SJCRH30 (cell line): ENCODE results near the gene C6orf118. TPM values are rescaled to one million over a fixed set of nuclear protein-coding genes. Genes with fewer than 3 reads are reported as not detected.

Experiments
- DNase-seq, 2 experiments: peaks; one replicate each; pipeline ENCODE4 v3.0.0-alpha.2; 2015 to 2020
- H3K27ac ChIP-seq: fragments of 250-450 bp; sonication (Bioruptor Pico); 2 replicates; pipeline ENCODE4 v1.5.1; 2020; ENCODE audit warnings: mild to moderate bottlenecking, moderate library complexity
- H3K27me3 ChIP-seq: fragments of 250-450 bp; sonication (Bioruptor Pico); 2 replicates; pipeline ENCODE4 v1.5.1; 2020; ENCODE audit warnings: mild to moderate bottlenecking, moderate library complexity
- H3K36me3 ChIP-seq: fragments of 250-450 bp; sonication (Bioruptor Pico); 2 replicates; pipeline ENCODE4 v1.5.1; 2020; ENCODE audit warnings: mild to moderate bottlenecking, moderate library complexity
- H3K4me1 ChIP-seq: fragments of 250-450 bp; sonication (Bioruptor Pico); 2 replicates; pipeline ENCODE4 v1.5.1; 2020; ENCODE audit warnings: mild to moderate bottlenecking, moderate library complexity
- H3K4me3 ChIP-seq: fragments of 250-450 bp; sonication (Bioruptor Pico); 2 replicates; pipeline ENCODE4 v1.5.1; 2020; ENCODE audit warnings: mild to moderate bottlenecking, moderate library complexity
- H3K9me3 ChIP-seq: fragments of 250-450 bp; sonication (Bioruptor Pico); replicated peaks from 2 replicates; pipeline ENCODE4 v1.5.1; 2020; ENCODE audit warnings: mild to moderate bottlenecking, moderate library complexity
- total RNA-seq: library from RNA; depleted of rRNA; stranded (reverse); fragments of >200 nt; shearing (Covaris generic); gene quantifications from 2 replicates; pipeline ENCODE4 v1.2.3, GENCODE V29; 2014

The C6orf118 gene
- total RNA-seq, 1 experiment from 2014 or later: 0.77 TPM

GRCh38 chr6:165272585-165272984, 36.8 kb downstream of the C6orf118 start:
- Histone ChIP-seq H3K9me3 (no peaks in the 10 kb centered on the region; the same call in 1 of the 2 replicates), H3K4me3 (no peak overlapping the region), H3K4me1 (no peaks in the 10 kb centered on the region), H3K27ac (no peak overlapping the region), H3K36me3 (no peaks in the 10 kb centered on the region), H3K27me3 (no peaks in the 10 kb centered on the region)
- DNase-seq: no peak

- Histone ChIP-seq H3K27ac (no peak overlapping the region), H3K9me3 (peaks cover 2% of the 10 kb centered on the region; the same call in 1 of the 2 replicates), H3K4me1 (peaks cover 13% of the 10 kb centered on the region), H3K4me3 (no peak overlapping the region), H3K36me3 (no peaks in the 10 kb centered on the region), H3K27me3 (no peaks in the 10 kb centered on the region)
- DNase-seq: no peak
Measured at GRCh38 chr6:165268987-165269386, 40.4 kb downstream of the C6orf118 start.

- Histone ChIP-seq H3K36me3 (no peaks in the 10 kb centered on the region), H3K27ac (no peak overlapping the region), H3K27me3 (no peaks in the 10 kb centered on the region), H3K4me3 (no peak overlapping the region), H3K9me3 (0 out of 2 replicates have a peak, but pooled peaks cover 2% of the 10 kb centered on the region), H3K4me1 (peaks cover 13% of the 10 kb centered on the region)
- DNase-seq: peak; percentile 32 to 45
Measured at GRCh38 chr6:165266621-165267020, 42.8 kb downstream of the C6orf118 start.

GRCh38 chr6:165266191-165266590, 43.2 kb downstream of the C6orf118 start:
- Histone ChIP-seq H3K36me3 (no peaks in the 10 kb centered on the region), H3K4me3 (no peak overlapping the region), H3K27ac (no peak overlapping the region), H3K9me3 (0 out of 2 replicates have a peak, but pooled peaks cover 2% of the 10 kb centered on the region), H3K27me3 (no peaks in the 10 kb centered on the region), H3K4me1 (peaks cover 13% of the 10 kb centered on the region)
- peak; percentile 23 to 49 for DNase-seq

GRCh38 chr6:165260462-165260861, 48.9 kb downstream of the C6orf118 start:
- Histone ChIP-seq H3K9me3 (no peaks in the 10 kb centered on the region), H3K27me3 (no peaks in the 10 kb centered on the region), H3K36me3 (no peaks in the 10 kb centered on the region), H3K27ac (no peak overlapping the region), H3K4me1 (no peaks in the 10 kb centered on the region), H3K4me3 (no peak overlapping the region)
- no peak for DNase-seq

- Histone ChIP-seq H3K36me3 (no peaks in the 10 kb centered on the region), H3K27ac (no peak overlapping the region), H3K9me3 (0 out of 2 replicates have a peak, but pooled peaks cover 4% of the 10 kb centered on the region), H3K27me3 (no peaks in the 10 kb centered on the region), H3K4me1 (no peaks in the 10 kb centered on the region; the same call in 1 of the 2 replicates), H3K4me3 (no peak overlapping the region)
- no peak for DNase-seq
Measured at GRCh38 chr6:165249808-165250207, 59.6 kb downstream of the C6orf118 start.

- no peaks in the 10 kb centered on the region for H3K36me3 ChIP-seq
- no peak overlapping the region for H3K4me3 ChIP-seq
- no peak for DNase-seq
- no peak overlapping the region for H3K27ac ChIP-seq
- H3K4me1 ChIP-seq: no peaks in the 10 kb centered on the region; the same call in 1 of the 2 replicates
- H3K27me3 ChIP-seq: no peaks in the 10 kb centered on the region
- H3K9me3 ChIP-seq: 0 out of 2 replicates have a peak, but pooled peaks cover 4% of the 10 kb centered on the region
Measured at GRCh38 chr6:165245701-165246100, 63.7 kb downstream of the C6orf118 start.

- DNase-seq: peak; percentile 44 to 70
- Histone ChIP-seq H3K27me3 (no peaks in the 10 kb centered on the region), H3K27ac (no peak overlapping the region), H3K36me3 (no peaks in the 10 kb centered on the region), H3K9me3 (0 out of 2 replicates have a peak, but pooled peaks cover 4% of the 10 kb centered on the region), H3K4me3 (no peak overlapping the region), H3K4me1 (no peaks in the 10 kb centered on the region; the same call in 1 of the 2 replicates)
Measured at GRCh38 chr6:165245287-165245686, 64.1 kb downstream of the C6orf118 start.

- no peaks in the 10 kb centered on the region for H3K27me3 ChIP-seq
- DNase-seq: no peak
- H3K27ac ChIP-seq: no peak overlapping the region
- no peak overlapping the region for H3K4me3 ChIP-seq
- H3K4me1 ChIP-seq: no peaks in the 10 kb centered on the region; the same call in 1 of the 2 replicates
- H3K36me3 ChIP-seq: no peaks in the 10 kb centered on the region
- H3K9me3 ChIP-seq: 0 out of 2 replicates have a peak, but pooled peaks cover 4% of the 10 kb centered on the region
Measured at GRCh38 chr6:165244524-165245247, 64.7 kb downstream of the C6orf118 start.

GRCh38 chr6:165243801-165244200, 65.6 kb downstream of the C6orf118 start:
- no peak overlapping the region for H3K27ac ChIP-seq
- no peaks in the 10 kb centered on the region for H3K27me3 ChIP-seq
- no peaks in the 10 kb centered on the region; the same call in 1 of the 2 replicates for H3K4me1 ChIP-seq
- 0 out of 2 replicates have a peak, but pooled peaks cover 4% of the 10 kb centered on the region for H3K9me3 ChIP-seq
- H3K4me3 ChIP-seq: no peak overlapping the region
- DNase-seq: no peak
- no peaks in the 10 kb centered on the region for H3K36me3 ChIP-seq

- Histone ChIP-seq H3K36me3 (no peaks in the 10 kb centered on the region), H3K4me1 (peaks cover 3% of the 10 kb centered on the region; the same call in 1 of the 2 replicates), H3K27me3 (no peaks in the 10 kb centered on the region), H3K9me3 (no peaks in the 10 kb centered on the region; the same call in 1 of the 2 replicates), H3K4me3 (no peak overlapping the region), H3K27ac (no peak overlapping the region)
- DNase-seq: no peak
Measured at GRCh38 chr6:165236326-165236725, 73.1 kb downstream of the C6orf118 start.

GRCh38 chr6:165232731-165233488, 76.5 kb downstream of the C6orf118 start:
- Histone ChIP-seq H3K36me3 (no peaks in the 10 kb centered on the region), H3K9me3 (no peaks in the 10 kb centered on the region; the same call in 1 of the 2 replicates), H3K27me3 (no peaks in the 10 kb centered on the region), H3K4me1 (peaks cover 6% of the 10 kb centered on the region; the same call in 1 of the 2 replicates), H3K4me3 (no peak overlapping the region), H3K27ac (no peak overlapping the region)
- DNase-seq: no peak

GRCh38 chr6:165231581-165232561, 77.5 kb downstream of the C6orf118 start:
- no peaks in the 10 kb centered on the region for H3K36me3 ChIP-seq
- H3K9me3 ChIP-seq: no peaks in the 10 kb centered on the region; the same call in 1 of the 2 replicates
- peak overlapping the region; percentile 16; the same call in 1 of the 2 replicates for H3K27ac ChIP-seq
- H3K4me1 ChIP-seq: peaks cover 6% of the 10 kb centered on the region; the same call in 1 of the 2 replicates
- H3K4me3 ChIP-seq: no peak overlapping the region
- DNase-seq: peak; percentile 60 to 82
- H3K27me3 ChIP-seq: no peaks in the 10 kb centered on the region

- H3K4me3 ChIP-seq: no peak overlapping the region
- peak overlapping the region; percentile 16; the same call in 1 of the 2 replicates for H3K27ac ChIP-seq
- H3K4me1 ChIP-seq: peaks cover 6% of the 10 kb centered on the region; the same call in 1 of the 2 replicates
- H3K9me3 ChIP-seq: no peaks in the 10 kb centered on the region; the same call in 1 of the 2 replicates
- no peaks in the 10 kb centered on the region for H3K36me3 ChIP-seq
- no peak for DNase-seq
- H3K27me3 ChIP-seq: no peaks in the 10 kb centered on the region
Measured at GRCh38 chr6:165231177-165231576, 78.2 kb downstream of the C6orf118 start.
